Measurements from ENCODE around the gene LRRC25. TPM values are rescaled to one million over a fixed set of nuclear protein-coding genes. Genes with fewer than 3 reads are reported as not detected.
"Not testable (repeated sequence)": the region's sequence is repeated elsewhere in the genome, so short reads cannot be mapped to it uniquely, and the experiment has no call there.

LRRC25 gene
- total and polyA plus RNA-seq, 3 donors from 2014 or later: 1.6 to 4.0 (median 3.4) TPM

DNA sequence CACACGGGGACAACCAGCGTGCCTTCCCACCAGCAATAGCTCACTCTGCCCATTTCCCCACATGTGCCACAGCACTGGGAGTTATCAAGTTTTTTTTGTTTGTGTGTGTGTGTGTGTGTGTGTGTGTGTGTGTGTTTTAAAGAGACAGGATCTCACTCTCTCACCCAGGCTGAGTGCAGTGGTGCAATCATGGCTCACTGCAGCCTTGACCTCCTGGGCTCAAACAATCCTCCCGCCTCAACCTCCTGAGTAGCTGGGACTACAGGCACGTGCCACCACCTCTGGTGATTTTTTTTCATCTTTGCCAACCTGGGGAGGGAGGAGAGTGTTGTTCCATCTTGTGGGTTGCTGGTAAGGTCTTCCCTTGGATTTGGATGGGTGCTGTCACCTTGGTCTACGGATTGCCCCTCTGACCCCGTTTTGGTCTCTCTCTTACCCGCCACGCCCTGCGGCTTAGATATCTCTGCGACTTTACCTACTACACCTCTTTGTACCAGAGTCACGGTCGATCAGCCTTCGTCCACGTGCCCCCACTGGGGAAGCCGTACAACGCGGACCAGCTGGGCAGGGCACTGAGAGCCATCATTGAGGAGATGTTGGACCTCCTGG is 34.4 kb downstream of the LRRC25 start:
- H3K36me3 ChIP-seq (ENCODE audit: low read depth, missing control alignments): no peaks in the 10 kb centered on the region
- TF ChIP-seq POLR2A (IDR thresholded peaks at IDR 0.05): no peak
- TF ChIP-seq, protein P1, sequence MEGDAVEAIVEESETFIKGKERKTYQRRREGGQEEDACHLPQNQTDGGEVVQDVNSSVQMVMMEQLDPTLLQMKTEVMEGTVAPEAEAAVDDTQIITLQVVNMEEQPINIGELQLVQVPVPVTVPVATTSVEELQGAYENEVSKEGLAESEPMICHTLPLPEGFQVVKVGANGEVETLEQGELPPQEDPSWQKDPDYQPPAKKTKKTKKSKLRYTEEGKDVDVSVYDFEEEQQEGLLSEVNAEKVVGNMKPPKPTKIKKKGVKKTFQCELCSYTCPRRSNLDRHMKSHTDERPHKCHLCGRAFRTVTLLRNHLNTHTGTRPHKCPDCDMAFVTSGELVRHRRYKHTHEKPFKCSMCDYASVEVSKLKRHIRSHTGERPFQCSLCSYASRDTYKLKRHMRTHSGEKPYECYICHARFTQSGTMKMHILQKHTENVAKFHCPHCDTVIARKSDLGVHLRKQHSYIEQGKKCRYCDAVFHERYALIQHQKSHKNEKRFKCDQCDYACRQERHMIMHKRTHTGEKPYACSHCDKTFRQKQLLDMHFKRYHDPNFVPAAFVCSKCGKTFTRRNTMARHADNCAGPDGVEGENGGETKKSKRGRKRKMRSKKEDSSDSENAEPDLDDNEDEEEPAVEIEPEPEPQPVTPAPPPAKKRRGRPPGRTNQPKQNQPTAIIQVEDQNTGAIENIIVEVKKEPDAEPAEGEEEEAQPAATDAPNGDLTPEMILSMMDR (IDR thresholded peaks at IDR 0.05): no peak
- no peaks in the 10 kb centered on the region for H3K9me3 ChIP-seq
- peak overlapping the region; percentile 80 to 86 for H3K27ac ChIP-seq
- H3K4me1 ChIP-seq: peaks cover 26% of the 10 kb centered on the region
- no peak for DNase-seq
- H3K4me3 ChIP-seq: no peak overlapping the region
- H3K27me3 ChIP-seq: no peaks in the 10 kb centered on the region
- intact Hi-C loops (cut with DNase I; ENCODE audit: low total_unique reads): no loop called here
- WGBS, 2 donors: 89 to 92% methylated on average over 17 of the region's 17 CpGs

DNA sequence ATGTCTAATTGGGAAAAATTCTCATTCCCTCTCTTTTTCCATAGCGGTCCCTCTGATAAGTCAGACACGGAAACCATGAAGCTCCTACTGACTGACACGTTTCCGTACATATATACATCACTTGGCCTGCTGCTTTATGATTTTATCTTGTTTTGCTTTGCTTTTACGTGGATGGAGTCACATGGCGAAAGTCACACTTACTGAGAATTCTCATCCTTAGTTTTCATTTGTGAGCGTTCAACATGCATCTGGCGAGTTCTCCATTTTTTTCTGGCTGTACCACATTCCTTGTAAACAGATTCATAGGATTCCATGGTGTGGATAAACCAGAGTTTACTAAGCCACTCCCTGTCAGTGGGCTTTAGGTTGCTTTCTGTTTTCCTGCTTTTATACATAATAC is 35.8 kb downstream of the LRRC25 start:
- no peaks in the 10 kb centered on the region for H3K27me3 ChIP-seq
- no peaks in the 10 kb centered on the region for H3K9me3 ChIP-seq
- intact Hi-C loops (cut with DNase I; ENCODE audit: low total_unique reads): no loop called here
- 89 to 95% methylated on average over 8 of the region's 8 CpGs for WGBS, 2 donors
- no peak for DNase-seq
- no peaks in the 10 kb centered on the region for H3K36me3 ChIP-seq (ENCODE audit: low read depth, missing control alignments)
- no peak overlapping the region for H3K4me3 ChIP-seq
- H3K4me1 ChIP-seq: peaks cover 26% of the 10 kb centered on the region
- no peak for TF ChIP-seq POLR2A (IDR thresholded peaks at IDR 0.05)
- TF ChIP-seq, protein P1 (IDR thresholded peaks at IDR 0.05): no peak
- H3K27ac ChIP-seq: no peak overlapping the region

GRCh38 chr19:18357041-18357440 is 40.4 kb downstream of the LRRC25 start:
- H3K36me3 ChIP-seq (ENCODE audit: low read depth, missing control alignments): no peaks in the 10 kb centered on the region
- no peak for TF ChIP-seq POLR2A (IDR thresholded peaks at IDR 0.05)
- TF ChIP-seq, protein P1 (IDR thresholded peaks at IDR 0.05): no peak

GRCh38 chr19:18354743-18355142 is 42.7 kb downstream of the LRRC25 start:
- DNase-seq; H3K4me1 ChIP-seq; H3K27me3 ChIP-seq; H3K9me3 ChIP-seq; H3K36me3 ChIP-seq (ENCODE audit: low read depth, missing control alignments); H3K4me3 ChIP-seq; H3K27ac ChIP-seq; intact Hi-C loops (cut with DNase I; ENCODE audit: low total_unique reads): not testable (repeated sequence)
- WGBS, 2 donors: 94 to 96% methylated on average over 7 of the region's 7 CpGs

More at GRCh38 chr19:18357041-18357440, 40.4 kb downstream of the LRRC25 start:
- H3K27ac ChIP-seq: no peak overlapping the region
- DNase-seq: no peak
- no peaks in the 10 kb centered on the region for H3K27me3 ChIP-seq
- H3K4me3 ChIP-seq: no peak overlapping the region
- WGBS, 2 donors: 88 to 95% methylated on average over 3 of the region's 3 CpGs
- intact Hi-C loops (cut with DNase I; ENCODE audit: low total_unique reads): no loop called here
- no peaks in the 10 kb centered on the region for H3K9me3 ChIP-seq
- no peaks in the 10 kb centered on the region for H3K4me1 ChIP-seq

GRCh38 chr19:18353378-18354005 is 43.9 kb downstream of the LRRC25 start:
- H3K4me1 ChIP-seq: no peaks in the 10 kb centered on the region
- H3K27me3 ChIP-seq: no peaks in the 10 kb centered on the region
- H3K36me3 ChIP-seq (ENCODE audit: low read depth, missing control alignments): no peaks in the 10 kb centered on the region
- H3K4me3 ChIP-seq: no peak overlapping the region
- intact Hi-C loops (cut with DNase I; ENCODE audit: low total_unique reads): no loop called here
- H3K27ac ChIP-seq: no peak overlapping the region
- no peak for DNase-seq
- TF ChIP-seq, protein P1 (IDR thresholded peaks at IDR 0.05): no peak
- TF ChIP-seq POLR2A (IDR thresholded peaks at IDR 0.05): no peak
- 93 to 96% methylated on average over 8 of the region's 8 CpGs for WGBS, 2 donors
- no peaks in the 10 kb centered on the region for H3K9me3 ChIP-seq
